GM12891 (cell line): ENCODE data around the gene DEFB110.

Source experiments
- PAX5 ChIP-seq: IDR thresholded peaks from 2 replicates; pipeline ENCODE4 v1.6.1; 2011; ENCODE audit warnings: low read length, moderate library complexity, mild to moderate bottlenecking; ENCODE audit not compliant: insufficient read depth, severe bottlenecking
- POLR2A ChIP-seq: IDR thresholded peaks from 2 replicates; pipeline ENCODE4 v1.6.1; 2011; ENCODE audit warnings: low read depth, low read length, control low read depth
- POLR2AphosphoS5 ChIP-seq: IDR thresholded peaks from 2 replicates; pipeline ENCODE4 v1.6.1; 2011; ENCODE audit warnings: low read depth, low read length, control low read depth
- POU2F2 ChIP-seq: IDR thresholded peaks from 2 replicates; pipeline ENCODE4 v1.6.1; 2011; ENCODE audit warnings: low read depth, mild to moderate bottlenecking, control low read depth, low read length, moderate library complexity
- TAF1 ChIP-seq: IDR thresholded peaks from 2 replicates; pipeline ENCODE4 v1.6.1; 2011; ENCODE audit warnings: low read depth, low read length, control low read depth

DNA sequence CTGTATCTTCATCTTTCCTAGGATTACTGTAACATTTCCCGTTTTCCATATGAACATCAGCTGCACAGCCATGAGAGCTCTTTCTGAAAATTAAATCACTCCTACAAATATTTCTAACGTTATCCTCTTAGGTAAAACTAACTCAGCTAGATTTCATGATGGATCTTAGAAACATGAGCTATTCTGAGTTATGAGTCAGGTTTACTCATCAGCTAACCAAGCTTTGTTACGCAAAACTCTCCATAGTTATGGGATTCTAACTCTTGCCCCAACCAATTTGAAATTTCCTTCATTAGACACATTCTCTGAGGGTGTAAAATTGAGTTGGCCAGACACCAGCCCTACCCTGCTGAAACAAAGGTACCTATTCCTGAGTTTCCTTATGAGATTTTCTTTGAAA is 14.0 kb downstream of the DEFB110 start:
- TF ChIP-seq POLR2AphosphoS5: no peak
- no peak for TF ChIP-seq POLR2A
- TF ChIP-seq TAF1: no peak
- TF ChIP-seq POU2F2: no peak
- no peak for TF ChIP-seq PAX5
